ENCODE results near the gene SLC16A9.
A peak's percentile ranks its signal among the peaks of the same experiment; 100 is the strongest.
"Not testable (repeated sequence)": the region's sequence is repeated elsewhere in the genome, so short reads cannot be mapped to it uniquely, and the experiment has no call there.

Gene SLC16A9

DNA sequence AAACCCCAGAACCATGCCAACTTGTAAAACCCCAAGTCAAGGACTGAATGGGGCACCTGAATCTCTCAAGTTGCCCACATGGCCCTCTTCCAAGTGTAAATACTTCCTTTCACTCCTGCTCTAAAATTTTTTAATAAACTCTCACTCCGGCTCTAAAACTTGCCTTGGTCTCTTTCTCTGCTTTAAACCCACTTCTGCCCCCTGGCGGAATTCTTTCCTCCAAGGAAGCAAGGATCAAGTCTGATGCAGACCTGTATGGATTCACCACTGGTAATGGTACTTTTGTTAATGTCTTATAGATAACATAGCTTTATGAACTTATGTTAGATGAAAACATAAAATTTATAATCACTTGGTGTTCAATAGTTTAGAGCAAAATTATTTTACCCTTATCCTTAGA is 33.8 kb downstream of the SLC16A9 start:
- Mint-ChIP-seq H3K36me3 (peaks cover 0 to 2% of the 10 kb centered on the region in 2 donors), H3K9me3 (no peaks in the 10 kb centered on the region), H3K27ac (no peak overlapping the region), H3K27me3 (no peaks in the 10 kb centered on the region), H3K4me3 (no peak overlapping the region), H3K4me1 (peaks cover 29 to 49% of the 10 kb centered on the region in 2 donors)
- DNase-seq: no peak
- no peak for ATAC-seq (replicated peaks)

DNA sequence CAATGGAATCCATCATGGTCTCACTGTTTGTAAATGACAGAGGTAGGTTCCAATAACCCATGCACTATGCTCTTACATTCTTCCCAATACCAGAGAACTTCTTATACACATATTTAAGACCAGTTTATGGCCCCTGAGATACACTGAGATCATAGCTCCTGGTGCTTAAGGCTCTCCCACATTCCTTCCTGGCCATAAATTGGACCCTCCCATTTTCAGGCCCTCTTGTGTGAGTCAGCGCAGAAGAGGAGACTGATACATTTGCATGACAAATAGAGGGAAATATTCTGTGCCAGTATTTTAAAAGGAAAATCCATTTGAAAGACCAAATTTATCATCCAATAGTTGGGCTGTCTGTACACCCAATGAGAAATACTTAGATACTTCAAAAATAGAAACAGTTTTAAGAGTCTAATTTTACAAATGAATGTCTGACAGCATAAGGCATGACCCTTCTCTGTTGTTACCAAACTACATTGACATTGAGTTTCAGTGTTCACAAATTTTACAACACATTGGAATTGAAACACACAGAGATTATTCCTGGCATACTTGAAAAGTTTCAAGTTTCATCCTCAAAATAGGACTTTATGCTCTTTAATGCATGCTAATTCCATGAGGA is 35.3 kb downstream of the SLC16A9 start:
- no peak for DNase-seq
- H3K36me3 Mint-ChIP-seq: peaks cover 0 to 2% of the 10 kb centered on the region in 2 donors
- no peaks in the 10 kb centered on the region for H3K27me3 Mint-ChIP-seq
- no peaks in the 10 kb centered on the region for H3K9me3 Mint-ChIP-seq
- peaks cover 29 to 38% of the 10 kb centered on the region in 2 donors for H3K4me1 Mint-ChIP-seq
- H3K27ac Mint-ChIP-seq: no peak overlapping the region
- no peak for ATAC-seq (replicated peaks)
- H3K4me3 Mint-ChIP-seq: no peak overlapping the region

DNA sequence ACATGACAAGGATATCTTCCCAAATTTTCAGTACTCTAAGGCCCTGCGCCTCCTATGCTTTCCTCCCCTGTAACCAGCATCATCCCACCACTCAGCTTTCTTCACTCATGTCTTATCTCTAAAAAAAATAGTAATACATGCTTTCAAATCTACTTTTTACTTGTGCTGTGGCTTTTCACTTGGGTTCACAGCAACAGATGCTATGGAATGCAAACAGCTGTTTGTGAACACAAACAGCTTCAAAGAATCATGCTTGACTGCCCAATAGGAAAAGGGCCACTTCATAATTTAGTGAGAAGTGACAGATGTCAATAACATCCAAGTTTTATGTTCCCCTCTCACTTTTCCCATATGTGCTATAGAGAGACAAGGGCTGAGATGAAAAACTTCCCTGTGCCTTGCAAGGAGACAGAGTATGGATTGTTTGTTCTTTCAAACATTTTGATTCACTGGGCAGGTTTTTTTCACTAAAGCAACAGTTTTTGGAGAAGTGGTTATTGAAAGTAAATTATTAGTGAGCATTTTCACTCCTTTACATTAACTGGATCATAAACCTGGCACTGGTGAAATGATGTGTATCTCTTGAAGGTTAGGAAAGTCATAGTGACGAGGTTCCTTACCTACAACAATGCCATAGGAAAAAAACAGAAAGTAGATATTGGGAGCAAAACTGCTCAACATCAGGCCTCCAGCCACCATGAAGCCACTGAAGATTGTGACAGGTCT is 37.3 kb downstream of the SLC16A9 start:
- Mint-ChIP-seq H3K9me3 (no peaks in the 10 kb centered on the region), H3K4me3 (peak overlapping the region; percentile 1 to 3), H3K36me3 (peaks cover 3 to 4% of the 10 kb centered on the region in 2 donors), H3K27me3 (no peaks in the 10 kb centered on the region), H3K4me1 (peaks cover 24 to 27% of the 10 kb centered on the region in 2 donors), H3K27ac (peak overlapping the region; percentile 74)
- DNase-seq (no peak), ATAC-seq (replicated peaks) (peak; percentile 68 to 72)

DNA sequence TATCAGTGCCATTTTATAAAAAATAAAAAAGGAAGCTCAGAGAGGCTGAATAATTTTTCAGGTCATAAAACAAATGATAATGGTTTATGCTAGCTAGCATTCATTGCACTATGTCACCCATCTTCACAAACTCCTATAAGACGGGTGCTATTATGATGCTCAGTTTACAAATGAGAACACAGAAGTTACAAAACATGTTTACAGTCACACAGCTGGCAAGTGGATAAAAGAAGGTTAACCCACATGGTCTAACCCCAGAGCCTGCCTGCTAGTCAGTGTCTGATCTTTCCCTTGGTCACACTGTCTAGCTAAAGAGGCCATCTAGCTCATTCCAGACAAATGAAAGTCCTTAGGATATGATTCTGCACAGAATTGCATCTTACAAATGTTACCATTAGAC is 39.4 kb downstream of the SLC16A9 start:
- ATAC-seq (replicated peaks) (no peak), DNase-seq (no peak)
- peaks cover 3 to 4% of the 10 kb centered on the region in 2 donors for H3K36me3 Mint-ChIP-seq
- H3K4me1 Mint-ChIP-seq: peaks cover 21 to 22% of the 10 kb centered on the region in 2 donors
- H3K27ac Mint-ChIP-seq: no peak overlapping the region
- H3K4me3 Mint-ChIP-seq: no peak overlapping the region
- no peaks in the 10 kb centered on the region for H3K27me3 Mint-ChIP-seq
- no peaks in the 10 kb centered on the region for H3K9me3 Mint-ChIP-seq

DNA sequence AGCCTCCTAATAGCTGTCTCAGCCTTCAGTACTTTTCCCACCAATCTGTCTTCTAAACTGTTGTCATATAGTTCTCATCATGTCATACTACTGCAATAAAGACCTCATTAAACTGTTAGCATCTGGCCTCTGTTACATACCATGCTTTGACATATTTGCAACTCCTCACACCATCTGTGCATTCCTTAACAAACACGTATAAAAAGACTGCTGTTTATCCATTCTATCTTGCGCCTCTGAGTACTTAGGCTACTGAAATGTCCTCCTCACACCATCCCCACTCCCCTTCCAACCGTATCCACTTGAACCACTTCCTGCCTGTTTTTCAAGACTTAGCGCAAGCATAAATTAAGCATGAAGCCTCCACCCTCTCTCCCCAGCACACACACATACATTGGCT is 41.6 kb downstream of the SLC16A9 start:
- no peak for DNase-seq
- ATAC-seq (replicated peaks): no peak
- Mint-ChIP-seq H3K27ac (no peak overlapping the region), H3K36me3 (peaks cover 3 to 7% of the 10 kb centered on the region in 2 donors), H3K27me3 (no peaks in the 10 kb centered on the region), H3K4me3 (no peak overlapping the region), H3K9me3 (no peaks in the 10 kb centered on the region), H3K4me1 (peaks cover 20 to 21% of the 10 kb centered on the region in 2 donors)

DNA sequence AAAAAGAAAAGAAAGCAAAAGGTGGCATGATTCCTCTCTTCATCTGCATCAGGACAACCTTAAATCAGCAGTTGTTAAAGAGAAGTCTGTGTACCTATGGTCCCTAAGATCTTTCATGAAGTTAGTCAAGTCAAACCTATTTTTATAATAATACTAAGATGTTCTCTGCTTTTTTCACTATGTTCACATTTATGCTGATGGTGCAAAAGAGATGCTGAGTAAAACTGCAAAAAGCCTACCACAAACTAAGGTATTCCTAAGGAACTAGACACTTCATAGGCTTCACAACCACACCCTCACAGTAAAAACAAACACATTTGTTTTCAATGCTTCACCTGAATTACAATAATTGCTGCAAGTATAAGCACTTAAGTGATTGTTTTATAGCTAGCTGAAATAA is 43.3 kb downstream of the SLC16A9 start:
- H3K9me3 Mint-ChIP-seq: no peaks in the 10 kb centered on the region
- H3K27ac Mint-ChIP-seq: no peak overlapping the region
- DNase-seq (no peak), ATAC-seq (replicated peaks) (no peak)
- H3K27me3 Mint-ChIP-seq: no peaks in the 10 kb centered on the region
- peaks cover 3 to 9% of the 10 kb centered on the region in 2 donors for H3K36me3 Mint-ChIP-seq
- no peak overlapping the region for H3K4me3 Mint-ChIP-seq
- peaks cover 3 to 9% of the 10 kb centered on the region in 2 donors for H3K4me1 Mint-ChIP-seq

DNA sequence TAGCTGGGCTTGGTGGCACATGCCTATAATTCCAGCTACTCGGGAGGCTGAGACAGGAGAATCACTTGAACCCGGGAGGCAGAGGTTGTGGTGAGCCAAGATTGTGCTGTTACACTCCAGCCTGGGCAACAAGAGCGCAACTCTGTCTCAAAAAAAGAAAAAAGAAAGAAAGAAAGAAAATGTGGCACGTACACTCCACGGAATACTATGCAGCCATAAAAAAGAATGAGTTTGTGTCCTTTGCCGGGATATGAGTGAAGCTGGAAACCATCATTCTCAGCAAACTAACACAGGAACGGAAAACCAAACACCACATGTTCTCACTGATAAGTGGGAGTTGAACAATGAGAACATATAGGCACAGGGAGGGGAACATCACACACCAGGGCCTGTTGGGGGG is 46.4 kb downstream of the SLC16A9 start:
- not testable (repeated sequence) for DNase-seq; H3K4me1 Mint-ChIP-seq; H3K4me3 Mint-ChIP-seq; H3K27ac Mint-ChIP-seq; H3K27me3 Mint-ChIP-seq; H3K9me3 Mint-ChIP-seq; ATAC-seq (replicated peaks)
- peaks cover 7 to 15% of the 10 kb centered on the region in 2 donors for H3K36me3 Mint-ChIP-seq

DNA sequence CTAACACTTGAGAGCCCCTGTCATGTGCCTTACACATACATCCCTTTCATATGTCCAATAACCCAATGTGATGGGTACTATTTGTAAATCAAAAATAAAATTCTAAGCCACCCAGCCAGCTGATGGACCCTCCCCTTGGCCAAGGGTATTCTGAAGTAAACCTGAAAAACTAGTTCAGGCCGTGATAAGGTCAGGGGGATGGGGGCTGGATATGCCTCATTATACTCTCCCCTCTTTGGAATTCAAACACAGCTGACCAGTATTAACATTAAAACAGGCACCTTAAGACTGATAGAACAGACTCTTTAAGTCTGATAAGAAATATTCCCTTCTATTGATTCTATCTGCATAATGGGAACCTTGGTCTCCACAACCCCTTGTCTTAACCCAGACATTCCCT is 51.9 kb downstream of the SLC16A9 start:
- Mint-ChIP-seq H3K36me3 (peaks cover 6 to 8% of the 10 kb centered on the region in 2 donors), H3K4me1 (peaks cover 5 to 12% of the 10 kb centered on the region in 2 donors), H3K27me3 (no peaks in the 10 kb centered on the region), H3K9me3 (peaks cover 2 to 4% of the 10 kb centered on the region in 2 donors), H3K27ac (no peak overlapping the region), H3K4me3 (no peak overlapping the region)
- ATAC-seq (replicated peaks) (no peak), DNase-seq (no peak)

DNA sequence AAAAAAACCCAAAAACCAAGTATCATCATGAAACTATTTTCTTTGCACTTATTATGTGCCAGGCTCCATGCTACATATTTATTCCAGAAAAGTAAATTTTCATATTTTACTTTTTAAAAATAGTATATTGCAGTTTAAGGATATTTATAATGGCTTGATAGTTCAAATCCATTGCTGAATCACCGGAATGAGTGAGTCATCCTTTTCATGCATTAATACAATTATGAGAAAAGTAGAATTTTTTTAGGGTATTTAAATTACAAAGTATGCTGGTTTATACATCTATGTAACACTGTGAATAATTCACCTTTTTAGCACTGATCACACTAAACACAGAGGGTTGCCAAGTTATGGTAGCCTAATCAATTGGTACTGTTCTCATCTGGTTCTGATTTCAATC is 54.3 kb downstream of the SLC16A9 start:
- no peak for ATAC-seq (replicated peaks)
- no peak overlapping the region for H3K27ac Mint-ChIP-seq
- no peak overlapping the region for H3K4me3 Mint-ChIP-seq
- no peak for DNase-seq
- peaks cover 2 to 4% of the 10 kb centered on the region in 2 donors for H3K9me3 Mint-ChIP-seq
- peaks cover 11 to 25% of the 10 kb centered on the region in 2 donors for H3K4me1 Mint-ChIP-seq
- H3K27me3 Mint-ChIP-seq: no peaks in the 10 kb centered on the region
- H3K36me3 Mint-ChIP-seq: peaks cover 5 to 6% of the 10 kb centered on the region in 2 donors

DNA sequence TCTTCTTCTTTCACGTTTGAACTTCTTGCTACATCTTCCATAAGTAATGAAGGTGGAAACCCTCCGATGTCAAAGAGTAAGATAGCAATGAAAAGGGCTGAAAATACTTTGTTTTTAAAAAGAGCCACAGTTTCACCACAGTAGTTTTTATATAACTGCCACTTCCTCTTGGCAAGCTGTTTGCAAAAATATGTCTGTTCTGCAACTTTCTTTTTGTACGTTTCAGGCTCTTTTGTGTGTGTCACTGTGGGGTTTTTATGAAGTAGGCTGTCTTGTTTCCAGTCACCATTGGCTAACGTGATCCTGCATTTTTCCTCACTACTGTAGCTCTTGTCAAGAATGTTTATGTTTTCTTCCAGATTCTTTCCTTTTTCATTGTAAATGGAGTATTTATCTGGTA is 55.6 kb downstream of the SLC16A9 start:
- DNase-seq: no peak
- H3K4me3 Mint-ChIP-seq: peak overlapping the region in 1 of 2 donors; percentile 35
- H3K27me3 Mint-ChIP-seq: no peaks in the 10 kb centered on the region
- ATAC-seq (replicated peaks): peak; percentile 45 to 65
- no peaks in the 10 kb centered on the region for H3K9me3 Mint-ChIP-seq
- no peak overlapping the region for H3K27ac Mint-ChIP-seq
- peaks cover 11 to 25% of the 10 kb centered on the region in 2 donors for H3K4me1 Mint-ChIP-seq
- H3K36me3 Mint-ChIP-seq: peaks cover 0 to 3% of the 10 kb centered on the region in 2 donors

DNA sequence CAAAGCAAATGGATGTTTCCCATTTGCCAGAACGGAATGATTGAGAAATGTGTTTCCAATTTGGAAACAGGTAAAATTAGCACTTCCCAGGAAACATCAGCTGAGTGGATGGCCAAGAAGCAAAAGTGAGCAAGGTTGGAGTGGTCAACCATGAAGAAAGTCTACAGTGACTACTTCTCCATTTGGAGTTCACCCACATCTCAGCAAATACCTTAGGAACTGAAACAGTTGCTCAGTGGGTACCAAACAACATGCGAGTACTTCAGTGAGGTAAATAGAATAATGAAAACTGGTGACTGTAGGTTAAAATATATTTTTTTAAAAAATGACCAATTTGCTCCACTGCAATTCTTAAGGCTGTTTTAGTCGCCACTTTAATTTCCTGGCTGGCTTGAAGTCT is 57.7 kb downstream of the SLC16A9 start:
- Mint-ChIP-seq H3K4me3 (no peak overlapping the region), H3K27me3 (no peaks in the 10 kb centered on the region), H3K4me1 (peaks cover 11 to 25% of the 10 kb centered on the region in 2 donors), H3K27ac (no peak overlapping the region), H3K9me3 (peaks cover 4 to 5% of the 10 kb centered on the region in 2 donors), H3K36me3 (no peaks in the 10 kb centered on the region)
- ATAC-seq (replicated peaks) (peak; percentile 78 to 88), DNase-seq (no peak)

DNA sequence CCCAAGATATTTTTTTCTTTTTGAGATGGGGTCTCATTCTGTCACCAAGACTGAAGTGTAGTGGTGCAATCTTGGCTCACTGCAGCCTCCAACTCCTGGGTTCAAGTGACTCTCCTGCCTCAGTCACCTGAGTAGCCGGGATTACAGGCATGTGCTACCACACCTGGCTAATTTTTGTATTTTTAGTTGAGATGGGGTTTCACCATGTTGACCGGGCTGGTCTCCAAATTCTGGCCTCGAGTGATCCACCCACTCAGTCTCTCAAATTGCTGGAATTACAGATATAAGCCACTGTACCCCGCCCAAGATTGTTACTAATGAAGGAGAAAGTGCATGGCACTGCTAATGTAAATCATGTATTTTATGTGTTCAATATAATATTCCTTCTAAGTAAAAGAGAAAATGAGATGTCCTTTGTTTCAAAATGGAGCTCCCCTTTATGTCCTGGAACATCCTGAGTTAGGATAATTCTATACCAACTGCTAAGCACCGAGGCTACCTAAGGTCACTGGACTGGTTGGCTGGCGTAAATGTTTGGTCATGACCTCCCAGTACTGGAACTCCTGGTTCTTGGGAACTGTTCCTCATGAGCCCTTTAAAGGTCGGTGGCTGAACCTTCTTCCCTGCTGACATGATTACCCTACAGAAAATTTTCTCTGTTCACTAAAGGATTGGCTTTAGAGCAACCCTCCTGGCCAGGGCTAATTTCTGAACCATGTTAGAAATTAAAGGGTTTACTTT is 59.9 kb downstream of the SLC16A9 start:
- DNase-seq (no peak), ATAC-seq (replicated peaks) (no peak)
- peaks cover 16% of the 10 kb centered on the region in 2 donors for H3K9me3 Mint-ChIP-seq
- no peaks in the 10 kb centered on the region for H3K27me3 Mint-ChIP-seq
- no peak overlapping the region for H3K4me3 Mint-ChIP-seq
- H3K36me3 Mint-ChIP-seq: peaks cover 5 to 7% of the 10 kb centered on the region in 2 donors
- no peak overlapping the region for H3K27ac Mint-ChIP-seq
- peaks cover 11 to 25% of the 10 kb centered on the region in 2 donors for H3K4me1 Mint-ChIP-seq

DNA sequence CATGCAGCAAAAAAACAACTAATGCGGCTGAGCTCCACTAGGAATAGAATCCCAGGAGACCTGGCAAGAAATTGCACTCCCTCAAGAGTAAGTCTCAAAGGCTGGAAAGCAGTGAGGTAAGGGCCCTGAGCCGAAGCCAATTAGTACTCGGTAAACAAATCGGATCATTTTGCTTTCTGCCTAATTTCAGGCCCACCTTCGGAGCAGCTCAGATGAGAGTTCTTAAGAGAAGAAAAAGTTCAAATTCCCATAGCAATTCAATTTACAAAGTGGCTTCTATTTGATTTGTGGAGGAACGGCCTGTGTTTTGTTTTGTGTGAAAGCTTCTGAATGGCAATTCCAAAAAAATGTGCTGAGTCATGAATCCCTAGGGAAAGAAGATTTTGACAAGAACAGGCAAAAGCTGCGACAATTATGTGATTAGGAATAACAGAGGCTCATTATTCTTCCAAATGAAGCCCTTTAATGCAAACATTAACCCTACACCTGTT is 60.9 kb downstream of the SLC16A9 start:
- ATAC-seq (replicated peaks) (no peak), DNase-seq (no peak)
- Mint-ChIP-seq H3K27me3 (no peaks in the 10 kb centered on the region), H3K4me3 (no peak overlapping the region), H3K27ac (no peak overlapping the region), H3K9me3 (peaks cover 22% of the 10 kb centered on the region in 2 donors), H3K4me1 (peaks cover 7 to 18% of the 10 kb centered on the region in 2 donors), H3K36me3 (peaks cover 7 to 9% of the 10 kb centered on the region in 2 donors)

DNA sequence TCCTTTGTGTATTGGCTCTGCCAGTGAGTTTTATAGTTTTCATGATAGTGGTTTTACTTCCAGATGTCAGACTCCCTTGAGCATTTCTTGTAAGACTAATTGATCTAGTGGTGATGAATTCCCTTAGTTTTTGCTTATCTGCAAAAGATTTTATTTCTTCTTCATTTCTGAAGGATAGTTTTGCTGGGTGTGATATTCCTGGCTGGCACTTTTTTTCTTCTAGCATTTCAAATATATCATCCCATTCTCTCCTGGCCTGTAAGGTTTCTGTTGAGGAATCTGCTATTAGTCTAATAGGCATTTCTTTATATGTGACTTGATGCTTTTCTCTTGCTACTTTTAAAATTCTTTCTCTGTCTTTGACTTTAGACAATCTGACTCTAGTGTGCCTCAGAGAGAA is 64.8 kb downstream of the SLC16A9 start:
- DNase-seq (no peak), ATAC-seq (replicated peaks) (no peak)
- Mint-ChIP-seq H3K27ac (no peak overlapping the region), H3K9me3 (peaks cover 22% of the 10 kb centered on the region in 2 donors), H3K36me3 (peaks cover 7 to 9% of the 10 kb centered on the region in 2 donors), H3K4me1 (no peaks in the 10 kb centered on the region), H3K27me3 (no peaks in the 10 kb centered on the region), H3K4me3 (no peak overlapping the region)
